LNCAP (cell line): ENCODE data around the gene TNFSF13.

Experiments used
- TF ChIP-seq, protein P1 (sequence below): fragments of 450-650 bp; IDR thresholded peaks from 2 replicates; pipeline ENCODE4 v1.5.1; 2017; ENCODE audit warnings: mild to moderate bottlenecking

Gene TNFSF13

DNA sequence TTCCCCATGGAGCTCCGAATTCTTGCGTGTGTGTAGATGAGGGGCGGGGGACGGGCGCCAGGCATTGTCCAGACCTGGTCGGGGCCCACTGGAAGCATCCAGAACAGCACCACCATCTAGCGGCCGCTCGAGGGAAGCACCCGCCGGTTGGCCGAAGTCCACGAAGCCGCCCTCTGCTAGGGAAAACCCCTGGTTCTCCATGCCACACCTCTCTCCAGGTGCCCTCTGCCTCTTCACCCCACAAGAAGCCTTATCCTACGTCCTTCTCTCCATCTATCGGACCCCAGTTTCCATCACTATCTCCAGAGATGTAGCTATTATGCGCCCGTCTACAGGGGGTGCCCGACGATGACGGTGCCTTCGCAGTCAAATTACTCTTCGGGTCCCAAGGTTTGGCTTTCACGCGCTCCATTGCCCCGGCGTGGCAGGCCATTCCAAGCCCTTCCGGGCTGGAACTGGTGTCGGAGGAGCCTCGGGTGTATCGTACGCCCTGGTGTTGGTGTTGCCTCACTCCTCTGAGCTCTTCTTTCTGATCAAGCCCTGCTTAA, 2.6 kb downstream of the TNFSF13 start:
- TF ChIP-seq, protein P1, sequence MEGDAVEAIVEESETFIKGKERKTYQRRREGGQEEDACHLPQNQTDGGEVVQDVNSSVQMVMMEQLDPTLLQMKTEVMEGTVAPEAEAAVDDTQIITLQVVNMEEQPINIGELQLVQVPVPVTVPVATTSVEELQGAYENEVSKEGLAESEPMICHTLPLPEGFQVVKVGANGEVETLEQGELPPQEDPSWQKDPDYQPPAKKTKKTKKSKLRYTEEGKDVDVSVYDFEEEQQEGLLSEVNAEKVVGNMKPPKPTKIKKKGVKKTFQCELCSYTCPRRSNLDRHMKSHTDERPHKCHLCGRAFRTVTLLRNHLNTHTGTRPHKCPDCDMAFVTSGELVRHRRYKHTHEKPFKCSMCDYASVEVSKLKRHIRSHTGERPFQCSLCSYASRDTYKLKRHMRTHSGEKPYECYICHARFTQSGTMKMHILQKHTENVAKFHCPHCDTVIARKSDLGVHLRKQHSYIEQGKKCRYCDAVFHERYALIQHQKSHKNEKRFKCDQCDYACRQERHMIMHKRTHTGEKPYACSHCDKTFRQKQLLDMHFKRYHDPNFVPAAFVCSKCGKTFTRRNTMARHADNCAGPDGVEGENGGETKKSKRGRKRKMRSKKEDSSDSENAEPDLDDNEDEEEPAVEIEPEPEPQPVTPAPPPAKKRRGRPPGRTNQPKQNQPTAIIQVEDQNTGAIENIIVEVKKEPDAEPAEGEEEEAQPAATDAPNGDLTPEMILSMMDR, result peak; percentile 70

DNA sequence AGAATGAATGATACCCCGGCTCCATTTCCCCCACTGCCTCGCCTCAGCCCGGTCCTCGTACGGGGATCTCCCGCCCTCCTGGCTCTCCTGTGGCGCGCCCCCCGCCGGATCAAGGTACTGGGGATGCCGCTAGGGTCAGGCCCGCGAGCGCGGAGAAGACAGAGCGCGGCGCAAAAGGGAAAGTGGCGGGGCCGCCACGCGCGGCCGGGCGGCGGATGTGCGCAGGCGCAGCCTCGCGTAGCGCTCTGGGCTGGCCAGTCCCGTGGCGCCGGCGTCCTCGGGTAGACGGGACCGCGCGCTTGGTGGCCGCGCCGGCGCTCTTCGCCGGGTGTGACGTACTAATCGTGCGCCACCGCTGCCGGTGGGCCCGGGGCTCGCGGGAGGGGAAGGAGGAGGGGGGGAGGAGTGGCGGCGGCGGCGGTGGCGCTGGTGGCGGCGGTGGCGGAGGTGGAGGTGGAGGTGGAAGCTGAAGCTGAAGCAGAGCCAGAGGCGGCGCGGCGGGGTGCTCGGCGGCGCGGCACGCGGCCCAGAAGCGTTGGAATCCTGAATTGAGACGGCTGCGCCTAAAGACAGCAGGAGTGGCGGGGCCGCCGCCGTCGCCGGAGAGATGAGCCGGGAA, 3.1 kb downstream of the TNFSF13 start, which contains the start of gene SENP3:
SENP3 (plus strand) TSS at position 331 of the 619 bp plus-strand sequence. CDS start 1,158 bp downstream, outside the sequence.
- TF ChIP-seq, protein P1, result no peak

DNA sequence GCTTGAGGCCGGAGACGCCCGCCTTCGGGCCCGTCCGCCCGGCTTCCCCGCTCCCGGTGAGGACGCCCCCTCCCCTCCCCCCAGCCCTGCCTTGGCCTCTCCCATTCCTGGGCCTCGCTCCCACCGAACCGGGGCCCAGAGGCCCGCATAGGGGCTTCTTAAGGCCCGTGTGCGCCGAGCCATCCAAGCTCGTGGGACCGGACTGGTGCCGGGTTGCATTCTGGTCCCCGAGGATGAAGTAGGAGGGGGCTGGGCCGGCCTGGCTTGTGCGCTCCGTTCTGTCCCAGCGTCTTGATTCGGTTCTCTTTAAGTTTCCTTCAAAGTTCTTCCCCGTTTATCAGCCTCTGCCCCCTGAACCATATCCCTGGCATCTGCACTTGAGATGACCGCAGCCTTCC, 3.7 kb downstream of the TNFSF13 start:
- TF ChIP-seq, protein P1, result no peak

DNA sequence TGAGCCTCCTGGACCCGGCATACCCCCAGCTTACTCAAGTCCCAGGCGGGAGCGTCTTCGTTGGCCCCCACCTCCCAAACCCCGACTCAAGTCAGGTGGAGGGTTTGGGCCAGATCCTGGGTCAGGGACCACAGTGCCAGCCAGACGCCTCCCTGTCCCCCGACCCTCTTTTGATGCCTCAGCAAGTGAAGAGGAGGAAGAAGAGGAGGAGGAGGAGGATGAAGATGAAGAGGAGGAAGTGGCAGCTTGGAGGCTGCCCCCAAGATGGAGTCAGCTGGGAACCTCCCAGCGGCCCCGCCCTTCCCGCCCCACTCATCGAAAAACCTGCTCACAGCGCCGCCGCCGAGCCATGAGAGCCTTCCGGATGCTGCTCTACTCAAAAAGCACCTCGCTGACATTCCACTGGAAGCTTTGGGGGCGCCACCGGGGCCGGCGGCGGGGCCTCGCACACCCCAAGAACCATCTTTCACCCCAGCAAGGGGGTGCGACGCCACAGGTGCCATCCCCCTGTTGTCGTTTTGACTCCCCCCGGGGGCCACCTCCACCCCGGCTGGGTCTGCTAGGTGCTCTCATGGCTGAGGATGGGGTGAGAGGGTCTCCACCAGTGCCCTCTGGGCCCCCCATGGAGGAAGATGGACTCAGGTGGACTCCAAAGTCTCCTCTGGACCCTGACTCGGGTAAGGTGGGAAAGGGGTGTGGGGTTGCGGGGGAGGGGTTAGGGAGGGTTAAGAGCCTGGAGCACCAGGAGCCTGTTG, 4.7 kb downstream of the TNFSF13 start:
- TF ChIP-seq, protein P1, result no peak

DNA sequence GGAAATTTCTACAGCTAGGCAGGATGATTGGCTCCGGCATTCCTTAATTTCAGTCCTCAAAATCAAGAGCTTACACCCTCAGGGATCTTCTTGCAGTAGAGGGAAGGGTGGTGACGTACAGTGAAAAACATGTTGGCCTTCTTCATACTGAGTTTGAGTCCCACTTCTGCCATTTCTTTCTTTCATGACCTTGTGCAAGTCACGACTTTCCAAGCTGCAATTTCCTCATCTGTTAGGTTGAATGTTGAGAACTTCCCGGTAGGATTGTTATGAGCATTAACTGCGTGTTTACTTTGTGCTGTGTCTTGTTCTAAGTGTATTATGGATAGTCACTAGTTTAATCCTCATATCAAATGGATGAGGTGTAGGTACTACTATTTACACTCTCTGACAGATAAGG, 11.0 kb downstream of the TNFSF13 start:
- TF ChIP-seq, protein P1, result no peak

DNA sequence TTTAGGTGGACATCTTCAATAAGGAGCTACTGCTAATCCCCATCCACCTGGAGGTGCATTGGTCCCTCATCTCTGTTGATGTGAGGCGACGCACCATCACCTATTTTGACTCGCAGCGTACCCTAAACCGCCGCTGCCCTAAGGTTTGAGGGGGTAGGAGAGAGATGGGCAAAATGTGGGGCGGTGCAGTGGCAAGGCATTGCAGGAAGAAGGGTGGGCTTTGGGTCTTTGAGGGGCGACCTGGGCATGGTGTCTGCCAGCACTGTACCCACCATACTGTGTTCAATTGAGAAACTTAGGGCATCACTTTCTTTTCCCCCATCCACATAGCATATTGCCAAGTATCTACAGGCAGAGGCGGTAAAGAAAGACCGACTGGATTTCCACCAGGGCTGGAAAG, 11.8 kb downstream of the TNFSF13 start:
- TF ChIP-seq, protein P1, result no peak

DNA sequence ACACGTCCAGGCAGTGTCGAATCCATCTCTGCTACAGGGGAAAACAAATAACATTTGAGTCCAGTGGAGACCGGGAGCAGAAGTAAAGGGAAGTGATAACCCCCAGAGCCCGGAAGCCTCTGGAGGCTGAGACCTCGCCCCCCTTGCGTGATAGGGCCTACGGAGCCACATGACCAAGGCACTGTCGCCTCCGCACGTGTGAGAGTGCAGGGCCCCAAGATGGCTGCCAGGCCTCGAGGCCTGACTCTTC, 13.7 kb downstream of the TNFSF13 start:
- TF ChIP-seq, protein P1, result no peak
